Cardiac septum (tissue), 1 donor: ENCODE results near the gene KHSRP. TPM values are rescaled to one million over a fixed set of nuclear protein-coding genes. Genes with fewer than 3 reads are reported as not detected.

Experiments used
- DNase-seq: peaks from one replicate; pipeline ENCODE4 v3.0.0-alpha.2; 2020; ENCODE audit warnings: low spot score
- intact Hi-C: fragments of 100-400 bp; cut with DNase I; formaldehyde crosslinking; loops from one replicate; pipeline ENCODE4 v1.14.0; 2022
- long read RNA-seq: library from polyadenylated mRNA; unstranded; transcript quantifications from one replicate; pipeline ENCODE4 v2.0.0, GENCODE V29; 2021
- total RNA-seq: library from RNA; stranded (reverse); fragmentation: NEBNext Ultra II Directional; extraction: Animal tissue kit (Norgen Biotek cat#: 25700); gene quantifications from one replicate; pipeline ENCODE4 v1.2.1, GENCODE V29; 2021
- donor health status: DM: no; HTN: no; CAD: no.

The KHSRP gene
- total RNA-seq, result 87.6 TPM
- long read RNA-seq, partial matches to known transcripts, result 5 of 43 reads
- long read RNA-seq, other reads (novel, unspliced or antisense), result 32 of 43 reads

GRCh38 chr19:6424195-6424938, at the start of gene KHSRP:
TSS of gene KHSRP (minus strand) at chr19:6424811. CDS start at chr19:6424701, 110 bp downstream.
- no peak for DNase-seq
- intact Hi-C loops, result loop anchor here (5.0 kb wide), 1 partner anchor 52 kb away; the partner anchor contains the start of gene ALKBH7

- DNase-seq, result no peak
- intact Hi-C loops, result no loop called here
Observed at GRCh38 chr19:6473647-6474046, 49.0 kb upstream of the KHSRP start.

GRCh38 chr19:6472713-6473112, 48.1 kb upstream of the KHSRP start:
- no peak for DNase-seq
- intact Hi-C loops, result no loop called here

GRCh38 chr19:6471076-6471475, 46.5 kb upstream of the KHSRP start:
- no peak for DNase-seq
- intact Hi-C loops, result no loop called here

GRCh38 chr19:6470173-6470572, 45.6 kb upstream of the KHSRP start:
- intact Hi-C loops, result no loop called here

GRCh38 chr19:6467384-6467783, 42.8 kb upstream of the KHSRP start:
- intact Hi-C loops, result no loop called here
- DNase-seq, result no peak

More at GRCh38 chr19:6470173-6470572, 45.6 kb upstream of the KHSRP start:
- DNase-seq, result no peak

GRCh38 chr19:6466526-6467248, 42.1 kb upstream of the KHSRP start:
- intact Hi-C loops, result no loop called here
- DNase-seq, result no peak

GRCh38 chr19:6465663-6466062, 41.1 kb upstream of the KHSRP start:
- intact Hi-C loops, result no loop called here

GRCh38 chr19:6465006-6465405, 40.4 kb upstream of the KHSRP start:
- DNase-seq, result no peak
- intact Hi-C loops, result no loop called here

More at GRCh38 chr19:6465663-6466062, 41.1 kb upstream of the KHSRP start:
- no peak for DNase-seq

- no peak for DNase-seq
- intact Hi-C loops, result no loop called here
Observed at GRCh38 chr19:6464070-6464873, 39.7 kb upstream of the KHSRP start, which contains the start of gene CRB3. TSS of gene CRB3 (plus strand) at chr19:6464271. CDS start at chr19:6464702, 431 bp downstream.

- peak; percentile 97 for DNase-seq
- intact Hi-C loops, result no loop called here
Observed at GRCh38 chr19:6460099-6460884, 35.7 kb upstream of the KHSRP start.

- DNase-seq, result peak; percentile 85
- intact Hi-C loops, result no loop called here
Observed at GRCh38 chr19:6459262-6460098, 34.9 kb upstream of the KHSRP start, which contains the start of gene SLC25A23. TSS of gene SLC25A23 (minus strand) at chr19:6459792. CDS start at chr19:6459628, 164 bp downstream.

- intact Hi-C loops, result no loop called here
Observed at GRCh38 chr19:6458695-6459261, 34.2 kb upstream of the KHSRP start.

GRCh38 chr19:6457958-6458694, 33.5 kb upstream of the KHSRP start:
- intact Hi-C loops, result no loop called here
- no peak for DNase-seq

More at GRCh38 chr19:6458695-6459261, 34.2 kb upstream of the KHSRP start:
- DNase-seq, result no peak

GRCh38 chr19:6455924-6456323, 31.3 kb upstream of the KHSRP start:
- no peak for DNase-seq
- intact Hi-C loops, result no loop called here

- no peak for DNase-seq
- intact Hi-C loops, result no loop called here
Observed at GRCh38 chr19:6453951-6454565, 29.4 kb upstream of the KHSRP start.

- intact Hi-C loops, result no loop called here
- no peak for DNase-seq
Observed at GRCh38 chr19:6452899-6453298, 28.3 kb upstream of the KHSRP start.
